Right ventricle myocardium superior (tissue), 1 donor: Measurements from ENCODE around the gene FBXO44. TPM values are rescaled to one million over a fixed set of nuclear protein-coding genes. Genes with fewer than 3 reads are reported as not detected.

Experiments
- total RNA-seq: library from RNA; stranded (reverse); fragmentation: NEBNext Ultra II Directional; extraction: Animal tissue kit (Norgen Biotek cat#: 25700); gene quantifications from one replicate; pipeline ENCODE4 v1.2.1, GENCODE V29; 2021
- donor health status: DM: no; HTN: yes; CAD: no; lungs with severe emphysema.

FBXO44 gene
- total RNA-seq, 1 donor from 2014 or later, result 15.6 TPM

Other genes starting within 250 kb of the FBXO44 start
- gene DISP3, start 175.7 kb upstream of the FBXO44 start, total RNA-seq, result not detected
- gene FBXO2, start 448 bp upstream of the FBXO44 start, total RNA-seq, result 2.3 TPM
- gene FBXO6, start 9.3 kb downstream of the FBXO44 start, total RNA-seq, result 11.6 TPM
- gene MAD2L2, start 26.3 kb downstream of the FBXO44 start, total RNA-seq, result 15.8 TPM
- gene DRAXIN, start 36.8 kb downstream of the FBXO44 start, total RNA-seq, result 0.05 TPM
- gene AGTRAP, start 81.3 kb downstream of the FBXO44 start, total RNA-seq, result 13.6 TPM
- gene C1orf167, start 107.3 kb downstream of the FBXO44 start, total RNA-seq, result 2.7 TPM
- gene MTHFR, start 151.1 kb downstream of the FBXO44 start, total RNA-seq, result 34.6 TPM
- gene CLCN6, start 151.3 kb downstream of the FBXO44 start, total RNA-seq, result 15.2 TPM
- 25.3 TPM for gene NPPA, start 192.9 kb downstream of the FBXO44 start, total RNA-seq
- 5.1 TPM for gene NPPB, start 204.1 kb downstream of the FBXO44 start, total RNA-seq